Astrocyte (in vitro differentiated cells and primary cell): ENCODE data around the gene ZNF133.
"Not testable (repeated sequence)": the region's sequence is repeated elsewhere in the genome, so short reads cannot be mapped to it uniquely, and the experiment has no call there.

Experiments used
- CTCF ChIP-seq: IDR thresholded peaks from 2 replicates; pipeline ENCODE4 v1.5.1; 2011; ENCODE audit warnings: low read depth, mild to moderate bottlenecking, inconsistent platforms, low read length, moderate library complexity; ENCODE audit not compliant: insufficient read depth
- EZH2 ChIP-seq: IDR thresholded peaks from 2 replicates; pipeline ENCODE4 v1.6.1; 2012; ENCODE audit warnings: mild to moderate bottlenecking, low read length, inconsistent platforms; ENCODE audit not compliant: insufficient read depth

- TF ChIP-seq CTCF, EZH2: not testable (repeated sequence)
These were observed 61.4 kb downstream of the ZNF133 start for GRCh38 chr20:18349749-18350148.
